Neuronal stem cell (in vitro differentiated cells): Measurements from ENCODE around the gene CHRNB4.

Experiments used
- DNase-seq: peaks from one replicate; pipeline ENCODE4 v3.0.0-alpha.2; 2013; ENCODE audit warnings: low spot score
- H2AFZ ChIP-seq: one replicate; pipeline ENCODE4 v1.6.1; 2013; ENCODE audit warnings: mild to moderate bottlenecking, low read length, inconsistent platforms
- H2AK5ac ChIP-seq: 2 replicates; pipeline ENCODE4 v1.6.1; 2013; ENCODE audit warnings: low read depth, mild to moderate bottlenecking, inconsistent platforms, low read length, moderate library complexity, mixed read lengths
- H2BK120ac ChIP-seq: 2 replicates; pipeline ENCODE4 v1.6.1; 2013; ENCODE audit warnings: low read depth, mild to moderate bottlenecking, inconsistent platforms, low read length, moderate library complexity, mixed read lengths
- H2BK12ac ChIP-seq: one replicate; pipeline ENCODE4 v1.6.1; 2013; ENCODE audit warnings: low read length, inconsistent platforms
- H2BK15ac ChIP-seq: 2 replicates; pipeline ENCODE4 v1.6.1; 2013; ENCODE audit warnings: mild to moderate bottlenecking, low read length, inconsistent platforms, mixed read lengths
- H2BK5ac ChIP-seq: one replicate; pipeline ENCODE4 v1.6.1; 2013; ENCODE audit warnings: inconsistent platforms, mild to moderate bottlenecking, low read length, moderate library complexity
- H3K14ac ChIP-seq: one replicate; pipeline ENCODE4 v1.6.1; 2013; ENCODE audit warnings: low read length, inconsistent platforms
- H3K18ac ChIP-seq: 2 replicates; pipeline ENCODE4 v1.6.1; 2013; ENCODE audit warnings: low read length, inconsistent platforms
- H3K23ac ChIP-seq: 2 replicates; pipeline ENCODE4 v1.6.1; 2013; ENCODE audit warnings: low read depth, mild to moderate bottlenecking, mixed read lengths, low read length, inconsistent platforms; ENCODE audit not compliant: poor library complexity
- H3K27ac ChIP-seq: replicated peaks from 3 replicates; pipeline ENCODE4 v1.5.1; 2013; ENCODE audit warnings: low read length, inconsistent platforms
- H3K27me3 ChIP-seq, 3 experiments: 2 replicates each; pipeline ENCODE4 v1.6.1; 2013; ENCODE audit warnings: low read length in 3 of 3, mild to moderate bottlenecking in 2 of 3, inconsistent platforms in 1 of 3, low read depth in 1 of 3, mixed read lengths in 1 of 3, moderate library complexity in 1 of 3; ENCODE audit not compliant: control insufficient read depth in 3 of 3, insufficient read depth in 3 of 3
- H3K36me3 ChIP-seq, 2 donors: replicated peaks in 1 of 2; 2 replicates each; pipeline ENCODE4 v1.6.1; 2013; ENCODE audit warnings: low read length in 2 of 2; ENCODE audit not compliant: control insufficient read depth in 2 of 2, insufficient read depth in 2 of 2
- H3K4ac ChIP-seq: 2 replicates; pipeline ENCODE4 v1.6.1; 2013; ENCODE audit warnings: inconsistent platforms, mild to moderate bottlenecking, low read length, moderate library complexity
- H3K4me1 ChIP-seq, 2 donors: 1 replicate in 1 of 2; 2 replicates in 1 of 2; pipeline ENCODE4 v1.6.1; 2013; ENCODE audit warnings: low read length in 2 of 2, low read depth in 1 of 2; ENCODE audit not compliant: control insufficient read depth in 2 of 2, insufficient read depth in 1 of 2
- H3K4me2 ChIP-seq: one replicate; pipeline ENCODE4 v1.6.1; 2013; ENCODE audit warnings: mild to moderate bottlenecking, low read length, inconsistent platforms; ENCODE audit not compliant: insufficient read depth, poor library complexity, severe bottlenecking
- H3K4me3 ChIP-seq, 2 donors: 2 replicates each; pipeline ENCODE4 v1.5.1; 2013; ENCODE audit warnings: low read length in 2 of 2, mild to moderate bottlenecking in 2 of 2, inconsistent platforms in 1 of 2, moderate library complexity in 1 of 2
- H3K79me1 ChIP-seq: one replicate; pipeline ENCODE4 v1.6.1; 2013; ENCODE audit warnings: low read depth, mild to moderate bottlenecking, inconsistent platforms, low read length, moderate library complexity
- H3K9ac ChIP-seq: one replicate; pipeline ENCODE4 v1.6.1; 2013; ENCODE audit warnings: mild to moderate bottlenecking, low read depth, low read length, inconsistent platforms; ENCODE audit not compliant: poor library complexity
- H3K9me3 ChIP-seq, 2 donors: replicated peaks in 1 of 2; 2 replicates each; pipeline versions ENCODE3 to v1.6.1; 2013; ENCODE audit warnings: low read length in 2 of 2, mild to moderate bottlenecking in 2 of 2, inconsistent platforms in 1 of 2, low read depth in 1 of 2, mixed read lengths in 1 of 2, moderate library complexity in 1 of 2; ENCODE audit not compliant: control insufficient read depth in 2 of 2, insufficient read depth in 1 of 2
- H4K8ac ChIP-seq: one replicate; pipeline ENCODE4 v1.6.1; 2013; ENCODE audit warnings: low read depth, mild to moderate bottlenecking, inconsistent platforms, low read length, moderate library complexity
- H4K91ac ChIP-seq: one replicate; pipeline ENCODE4 v1.6.1; 2013; ENCODE audit warnings: low read length, low read depth, mild to moderate bottlenecking, inconsistent platforms; ENCODE audit not compliant: poor library complexity
- WGBS, 2 donors: extraction: QIAGEN DNeasy Blood & Tissue Kit; methylation state at CpG; one replicate each; pipeline ENCODE4 v1.1.7; 2013; ENCODE audit warnings: missing lambda C conversion rate in 2 of 2, mixed read lengths in 1 of 2; ENCODE audit not compliant: insufficient read length in 2 of 2, insufficient replicate concordance in 1 of 2; ENCODE audit errors: extremely low coverage in 2 of 2; 5-methylcytosine and 5-hydroxymethylcytosine counted together

CHRNB4 gene

DNA sequence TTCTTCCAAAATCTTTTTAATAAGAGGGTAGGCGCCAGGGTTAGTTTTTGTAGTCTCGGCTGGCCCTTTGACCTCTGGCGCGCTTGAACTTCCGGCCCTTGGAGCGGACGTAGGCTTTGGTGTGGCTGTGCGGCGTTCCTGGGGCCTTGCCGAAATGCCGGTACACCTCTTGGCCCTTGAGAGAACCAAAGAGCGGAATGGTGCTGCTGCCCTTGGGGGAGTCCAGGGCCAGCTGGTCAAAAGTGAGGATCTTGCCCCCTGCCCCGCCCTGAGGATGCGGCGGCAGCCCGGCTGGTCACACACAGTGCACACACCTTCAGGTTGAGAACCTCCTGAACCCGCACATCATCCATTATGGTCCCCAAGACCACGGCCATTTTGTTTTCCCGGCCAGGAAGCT is 20.0 kb upstream of the CHRNB4 start:
- no peak for DNase-seq
- no peak overlapping the region for H3K18ac ChIP-seq
- no peak overlapping the region for H4K8ac ChIP-seq
- H3K79me1 ChIP-seq: no peaks in the 10 kb centered on the region
- H3K4me3 ChIP-seq: no peak overlapping the region
- H2BK12ac ChIP-seq: no peak overlapping the region
- H3K9me3 ChIP-seq: no peaks in the 10 kb centered on the region
- H2AFZ ChIP-seq: no peak overlapping the region
- H2BK120ac ChIP-seq: no peak overlapping the region
- H3K27me3 ChIP-seq: peaks cover 0 to 12% (median 0%) of the 10 kb centered on the region in 3 experiments
- no peak overlapping the region for H3K23ac ChIP-seq
- no peak overlapping the region for H2AK5ac ChIP-seq
- H2BK5ac ChIP-seq: no peak overlapping the region
- H3K4me2 ChIP-seq: no peak overlapping the region
- no peak overlapping the region for H3K4ac ChIP-seq
- no peaks in the 10 kb centered on the region for H3K4me1 ChIP-seq
- no peaks in the 10 kb centered on the region for H3K36me3 ChIP-seq
- H4K91ac ChIP-seq: no peak overlapping the region
- H3K27ac ChIP-seq: no peak overlapping the region
- H3K14ac ChIP-seq: no peak overlapping the region
- H2BK15ac ChIP-seq: no peak overlapping the region
- H3K9ac ChIP-seq: no peak overlapping the region
- WGBS, 2 donors: no CpG with 5 or more reads among the region's 19 CpGs

DNA sequence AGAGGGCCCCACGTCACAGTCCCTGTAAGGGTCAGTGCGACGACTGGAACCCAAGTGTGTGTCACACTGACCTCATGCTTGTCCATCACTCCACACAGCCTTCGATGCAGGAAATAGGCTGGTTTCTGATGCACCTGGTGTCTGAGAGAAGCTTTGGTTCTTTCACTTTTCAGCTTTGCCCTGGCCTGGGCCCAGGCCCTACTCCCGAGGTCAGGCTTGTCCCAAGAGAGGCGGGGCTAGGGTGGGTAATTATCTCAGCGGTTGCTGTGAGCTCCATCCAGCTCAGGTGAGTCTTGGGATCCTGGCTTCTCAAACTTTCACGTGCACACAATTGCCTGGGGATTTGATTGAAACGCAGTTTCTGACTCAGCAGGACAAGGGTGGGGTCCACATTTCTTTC is 19.6 kb upstream of the CHRNB4 start:
- no peak overlapping the region for H2BK15ac ChIP-seq

DNA sequence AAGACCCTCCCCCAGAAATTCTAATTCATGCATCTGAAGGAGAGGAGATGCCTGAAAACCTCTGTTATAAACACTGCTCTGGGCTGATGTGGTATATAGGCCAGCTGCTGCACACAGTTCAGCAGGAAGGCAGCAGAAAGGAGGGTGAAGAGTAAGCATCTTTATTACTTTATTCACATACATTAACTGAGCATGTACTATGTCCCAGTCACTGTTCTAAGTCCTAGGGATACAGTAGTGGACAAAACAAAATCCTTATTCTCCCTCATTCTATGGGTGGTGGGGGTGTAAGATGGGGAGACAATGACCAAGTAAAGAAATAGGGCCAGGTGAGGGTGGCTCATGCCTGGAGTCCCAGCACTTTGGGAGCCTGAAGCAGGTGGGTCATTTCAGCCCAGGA is 17.8 kb upstream of the CHRNB4 start:
- no peak overlapping the region for H3K4me3 ChIP-seq
- no peak for DNase-seq
- H3K18ac ChIP-seq: no peak overlapping the region
- H3K23ac ChIP-seq: no peak overlapping the region
- no peak overlapping the region for H3K4ac ChIP-seq
- no peak overlapping the region for H2BK120ac ChIP-seq
- H3K79me1 ChIP-seq: no peaks in the 10 kb centered on the region
- H2BK15ac ChIP-seq: no peak overlapping the region
- no peak overlapping the region for H4K91ac ChIP-seq
- H3K9ac ChIP-seq: no peak overlapping the region
- H4K8ac ChIP-seq: no peak overlapping the region
- peaks cover 0 to 10% (median 0%) of the 10 kb centered on the region in 3 experiments for H3K27me3 ChIP-seq
- no peak overlapping the region for H2AFZ ChIP-seq
- H3K4me1 ChIP-seq: no peaks in the 10 kb centered on the region
- H3K9me3 ChIP-seq: no peaks in the 10 kb centered on the region
- no peak overlapping the region for H3K27ac ChIP-seq
- H3K14ac ChIP-seq: no peak overlapping the region
- no peaks in the 10 kb centered on the region for H3K36me3 ChIP-seq
- no peak overlapping the region for H2BK12ac ChIP-seq
- no peak overlapping the region for H2BK5ac ChIP-seq
- no peak overlapping the region for H3K4me2 ChIP-seq
- no peak overlapping the region for H2AK5ac ChIP-seq

More for the DNA sequence above, 19.6 kb upstream of the CHRNB4 start:
- no peak overlapping the region for H3K4me2 ChIP-seq
- no peak overlapping the region for H3K4me3 ChIP-seq
- H3K9ac ChIP-seq: no peak overlapping the region
- H3K14ac ChIP-seq: no peak overlapping the region
- H3K36me3 ChIP-seq: no peaks in the 10 kb centered on the region
- H4K8ac ChIP-seq: no peak overlapping the region
- no peak overlapping the region for H3K27ac ChIP-seq
- no peak overlapping the region for H2BK5ac ChIP-seq
- H3K79me1 ChIP-seq: no peaks in the 10 kb centered on the region
- no peak overlapping the region for H2BK12ac ChIP-seq
- H3K23ac ChIP-seq: no peak overlapping the region
- H2BK120ac ChIP-seq: no peak overlapping the region
- H3K9me3 ChIP-seq: no peaks in the 10 kb centered on the region
- DNase-seq: no peak
- H3K27me3 ChIP-seq: peaks cover 0 to 12% (median 0%) of the 10 kb centered on the region in 3 experiments
- no CpG with 5 or more reads among the region's 9 CpGs for WGBS, 2 donors
- no peak overlapping the region for H4K91ac ChIP-seq
- no peaks in the 10 kb centered on the region for H3K4me1 ChIP-seq
- H3K4ac ChIP-seq: no peak overlapping the region
- H3K18ac ChIP-seq: no peak overlapping the region
- H2AK5ac ChIP-seq: no peak overlapping the region
- no peak overlapping the region for H2AFZ ChIP-seq

DNA sequence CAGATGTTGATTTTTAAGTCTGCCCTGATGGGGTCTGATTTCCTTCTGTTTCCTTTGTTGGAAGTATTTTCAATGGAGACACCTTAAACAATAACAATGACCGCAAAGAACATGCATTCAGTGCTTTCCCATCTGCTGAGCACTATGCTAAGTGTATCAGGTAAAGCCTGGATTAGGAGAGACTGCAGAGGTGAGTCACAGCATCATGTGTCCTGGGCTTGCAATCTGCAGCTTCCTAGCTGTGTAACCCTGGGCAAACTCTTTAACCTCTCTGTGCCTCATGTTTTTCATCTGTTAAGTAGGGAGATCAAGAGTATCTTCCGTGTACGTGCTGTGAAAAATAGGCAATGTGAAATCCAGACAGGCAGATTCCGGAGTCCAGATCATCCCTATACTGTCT is 13.3 kb upstream of the CHRNB4 start:
- no peak overlapping the region for H2BK12ac ChIP-seq
- no peak overlapping the region for H3K14ac ChIP-seq
- H3K9me3 ChIP-seq: no peaks in the 10 kb centered on the region
- H2BK15ac ChIP-seq: no peak overlapping the region
- no peak overlapping the region for H3K18ac ChIP-seq
- no peak overlapping the region for H3K4ac ChIP-seq
- no peak overlapping the region for H4K91ac ChIP-seq
- no peak for DNase-seq
- H3K79me1 ChIP-seq: no peaks in the 10 kb centered on the region
- H2BK5ac ChIP-seq: no peak overlapping the region
- no CpG with 5 or more reads among the region's 4 CpGs for WGBS, 2 donors
- no peak overlapping the region for H2BK120ac ChIP-seq
- no peaks in the 10 kb centered on the region for H3K4me1 ChIP-seq
- H3K4me2 ChIP-seq: no peak overlapping the region
- H2AFZ ChIP-seq: no peak overlapping the region
- H4K8ac ChIP-seq: no peak overlapping the region
- no peaks in the 10 kb centered on the region for H3K36me3 ChIP-seq
- H3K9ac ChIP-seq: no peak overlapping the region
- H3K23ac ChIP-seq: no peak overlapping the region
- no peak overlapping the region for H3K27ac ChIP-seq
- H3K27me3 ChIP-seq: peaks cover 0 to 47% (median 0%) of the 10 kb centered on the region in 3 experiments
- no peak overlapping the region for H2AK5ac ChIP-seq
- no peak overlapping the region for H3K4me3 ChIP-seq
